Globus pallidus (tissue), 1 donor: Measurements from ENCODE around the gene BLMH.

Source experiments
- DNase-seq: peaks from one replicate; pipeline ENCODE4 v3.0.0-alpha.2; 2015; ENCODE audit warnings: low spot score

Gene BLMH

GRCh38 chr17:30304778-30305177 is 13.0 kb upstream of the BLMH start:
- DNase-seq: no peak

- DNase-seq: no peak
These were observed 10.5 kb upstream of the BLMH start for GRCh38 chr17:30302241-30302640.

DNA sequence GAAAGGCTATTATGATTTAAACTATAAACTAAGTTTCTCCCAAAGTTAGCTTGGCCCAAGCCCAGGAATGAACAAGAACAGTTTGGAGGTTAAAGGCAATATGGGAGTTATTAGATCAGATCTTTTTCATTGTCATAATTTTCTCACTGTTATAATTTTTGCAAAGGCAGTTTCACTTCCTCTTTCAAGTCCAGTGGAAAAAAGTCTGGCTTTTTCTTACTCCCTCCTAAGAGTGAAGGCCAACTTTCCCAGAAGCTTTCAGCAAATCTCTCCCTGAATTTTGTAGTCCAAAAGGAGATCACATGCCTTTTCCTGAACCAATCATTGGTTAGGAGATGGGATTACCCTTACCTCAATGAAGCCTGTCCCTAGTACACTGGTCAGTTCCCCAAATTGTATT is 9.1 kb upstream of the BLMH start:
- no peak for DNase-seq

- DNase-seq: no peak
These were observed 7.3 kb upstream of the BLMH start for GRCh38 chr17:30299000-30299399.

DNA sequence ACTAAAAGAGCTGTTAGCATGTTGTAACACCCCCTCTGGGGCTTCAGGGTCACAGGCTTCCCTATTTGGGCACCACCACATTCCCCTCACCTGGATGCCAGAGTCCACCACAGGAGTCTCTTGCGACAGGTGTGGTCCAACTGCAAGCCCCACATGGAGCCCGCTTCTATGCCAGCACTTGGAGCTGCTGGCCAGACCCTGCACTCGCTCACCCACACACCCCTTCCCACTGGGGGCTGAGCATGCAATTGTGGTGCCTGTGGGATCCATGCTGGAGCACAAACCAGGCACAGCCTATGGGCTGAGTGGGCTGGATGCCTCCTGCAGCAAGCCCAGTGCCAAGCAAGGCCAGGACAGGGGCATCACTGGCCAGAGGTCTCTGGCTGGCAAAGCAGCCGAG is 6.0 kb upstream of the BLMH start:
- DNase-seq: no peak

- DNase-seq: no peak
These were observed 4.8 kb upstream of the BLMH start for GRCh38 chr17:30296499-30297080.

DNA sequence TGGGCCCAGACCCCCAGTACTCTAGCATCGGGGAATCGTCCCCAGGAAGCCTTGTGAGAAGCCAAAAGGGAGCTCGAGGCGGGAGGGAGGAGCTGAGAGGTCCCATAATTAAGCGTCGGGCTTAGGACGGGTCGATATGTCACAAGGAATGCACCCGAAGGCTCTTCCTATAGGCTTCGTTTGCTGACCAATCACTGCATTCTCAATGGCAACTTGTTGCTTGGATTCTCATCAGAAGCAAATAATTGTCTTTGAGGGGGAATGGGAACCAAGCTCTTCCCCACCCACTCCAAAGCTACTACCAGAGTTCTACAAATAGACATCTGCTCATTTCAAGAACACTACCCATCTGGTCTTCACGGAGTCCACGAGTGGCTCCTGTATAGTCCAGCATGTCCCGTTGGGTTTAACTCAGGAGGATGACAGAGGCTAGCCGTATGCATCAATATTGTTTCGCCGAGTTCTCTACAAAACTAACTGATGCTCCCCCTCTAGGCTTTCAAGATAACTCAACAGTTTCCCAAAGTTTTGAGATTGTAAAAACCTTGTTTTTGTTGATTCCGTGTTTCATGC is 628 bp upstream of the BLMH start:
- DNase-seq: no peak

DNA sequence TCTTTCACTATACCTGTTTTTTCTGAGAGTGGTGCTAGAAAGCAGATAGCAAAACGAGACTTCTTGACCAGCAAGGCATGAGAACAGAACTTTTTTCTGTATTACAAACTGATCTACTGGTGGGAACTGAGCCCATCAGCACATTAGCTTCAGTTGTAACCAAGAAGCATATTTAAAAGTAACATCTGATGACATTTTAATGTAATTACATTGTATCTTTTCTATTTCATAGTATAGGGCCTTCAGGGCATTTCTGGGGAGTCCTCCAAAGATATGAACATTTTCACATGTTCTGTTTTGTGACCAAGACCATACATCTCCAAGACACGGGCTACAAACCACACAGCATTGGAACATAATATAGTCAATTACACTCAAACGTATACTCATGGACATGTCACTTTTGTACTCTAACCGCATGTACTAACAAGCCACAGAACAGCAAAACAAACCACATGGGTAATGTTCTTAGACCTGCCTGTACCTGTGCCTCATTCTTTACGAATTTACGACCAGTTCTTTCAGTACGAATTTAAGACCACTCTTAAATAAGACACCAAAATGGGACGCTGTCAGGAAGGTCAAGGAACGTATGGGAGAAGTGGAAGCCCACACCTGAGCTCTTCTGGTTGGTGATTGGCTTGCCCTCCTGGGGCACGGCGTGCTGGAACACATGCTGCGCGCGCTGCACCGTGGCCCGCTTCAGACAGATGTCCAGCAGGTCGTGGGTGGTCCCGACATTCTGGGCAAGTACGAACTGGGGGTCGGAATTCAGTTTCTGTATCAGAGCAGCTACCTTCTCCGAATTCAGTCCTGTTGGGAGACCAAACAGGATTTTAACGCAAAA is 825 bp downstream of the BLMH start:
- DNase-seq: no peak

GRCh38 chr17:30290077-30290476 is 1.7 kb downstream of the BLMH start:
- DNase-seq: no peak

GRCh38 chr17:30279156-30279555 is 12.6 kb downstream of the BLMH start:
- DNase-seq: no peak

DNA sequence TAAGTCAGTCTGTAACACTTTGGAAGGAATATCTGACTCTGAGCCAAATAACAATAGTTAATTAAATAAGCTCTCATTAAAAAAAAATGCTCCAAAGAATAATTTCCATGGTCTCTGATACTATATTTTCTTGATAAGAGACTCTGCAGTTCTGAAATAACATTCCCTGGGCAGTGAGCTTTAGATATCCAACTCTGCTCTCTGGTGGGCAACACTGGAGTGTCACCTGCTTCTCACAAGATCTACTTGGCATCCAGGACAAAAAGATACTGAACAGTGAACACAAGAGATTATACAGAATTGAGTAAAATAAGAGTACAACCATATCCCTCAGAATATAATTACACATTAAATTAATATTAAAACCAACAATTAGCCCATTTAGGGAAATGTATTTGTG is 13.7 kb downstream of the BLMH start:
- DNase-seq: peak; percentile 26

GRCh38 chr17:30275911-30276310 is 15.8 kb downstream of the BLMH start:
- no peak for DNase-seq

- no peak for DNase-seq
These were observed 16.9 kb downstream of the BLMH start for GRCh38 chr17:30274887-30275286.

DNA sequence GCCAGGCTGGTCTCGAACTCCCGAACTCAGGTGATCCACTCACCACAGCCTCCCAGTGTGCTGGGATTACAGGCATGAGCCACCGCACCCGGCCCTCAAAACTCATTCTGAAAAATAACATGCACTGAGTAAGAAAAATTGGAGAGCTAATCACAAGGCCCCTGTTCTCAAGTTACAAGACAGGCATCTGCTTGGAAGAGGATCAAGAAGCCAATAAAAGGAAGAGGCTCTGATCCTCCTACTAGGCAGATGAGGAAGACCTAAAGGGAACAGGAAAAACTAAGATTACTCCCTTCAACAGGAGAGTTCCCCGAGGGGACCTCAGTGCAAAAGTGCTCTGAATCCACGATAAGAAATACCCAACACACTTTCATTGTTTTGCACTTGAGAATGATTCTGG is 18.4 kb downstream of the BLMH start:
- no peak for DNase-seq

DNA sequence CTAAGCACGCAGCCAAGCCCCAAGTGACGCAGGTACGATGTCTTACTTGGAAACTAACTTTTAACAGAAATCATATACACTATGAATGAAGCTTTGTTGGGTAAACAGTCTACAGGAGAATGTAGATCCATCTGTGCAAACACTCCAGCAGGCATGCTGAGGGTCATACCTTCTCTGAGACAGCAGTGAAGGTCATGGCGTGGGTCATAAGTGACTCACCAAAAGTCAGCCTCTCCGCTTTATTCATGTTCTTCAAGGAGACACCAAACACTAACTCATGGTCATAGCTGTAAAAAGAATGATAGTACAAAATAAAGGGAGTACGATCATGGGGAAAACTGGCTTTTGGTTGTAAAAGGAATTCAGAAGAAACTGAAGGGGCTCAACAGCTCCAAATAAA is 20.6 kb downstream of the BLMH start:
- no peak for DNase-seq

DNA sequence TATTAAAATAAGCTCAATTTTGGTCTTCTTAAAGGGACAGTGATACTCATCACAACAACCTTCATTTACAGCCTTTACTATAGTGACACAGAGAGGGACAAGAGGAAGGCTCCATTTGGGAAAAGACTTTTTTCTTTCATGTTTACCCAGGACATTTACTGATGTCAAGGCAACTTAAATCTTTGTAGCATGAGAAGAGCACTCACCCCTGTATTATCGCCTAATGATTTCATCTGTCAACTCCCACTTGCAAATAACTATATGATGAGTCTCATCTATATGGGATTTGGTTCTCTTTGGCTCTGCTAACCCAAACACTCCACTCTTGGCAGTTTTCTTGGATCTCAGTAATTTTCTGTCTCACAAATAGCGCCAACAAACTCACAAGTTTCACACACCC is 24.1 kb downstream of the BLMH start:
- no peak for DNase-seq

DNA sequence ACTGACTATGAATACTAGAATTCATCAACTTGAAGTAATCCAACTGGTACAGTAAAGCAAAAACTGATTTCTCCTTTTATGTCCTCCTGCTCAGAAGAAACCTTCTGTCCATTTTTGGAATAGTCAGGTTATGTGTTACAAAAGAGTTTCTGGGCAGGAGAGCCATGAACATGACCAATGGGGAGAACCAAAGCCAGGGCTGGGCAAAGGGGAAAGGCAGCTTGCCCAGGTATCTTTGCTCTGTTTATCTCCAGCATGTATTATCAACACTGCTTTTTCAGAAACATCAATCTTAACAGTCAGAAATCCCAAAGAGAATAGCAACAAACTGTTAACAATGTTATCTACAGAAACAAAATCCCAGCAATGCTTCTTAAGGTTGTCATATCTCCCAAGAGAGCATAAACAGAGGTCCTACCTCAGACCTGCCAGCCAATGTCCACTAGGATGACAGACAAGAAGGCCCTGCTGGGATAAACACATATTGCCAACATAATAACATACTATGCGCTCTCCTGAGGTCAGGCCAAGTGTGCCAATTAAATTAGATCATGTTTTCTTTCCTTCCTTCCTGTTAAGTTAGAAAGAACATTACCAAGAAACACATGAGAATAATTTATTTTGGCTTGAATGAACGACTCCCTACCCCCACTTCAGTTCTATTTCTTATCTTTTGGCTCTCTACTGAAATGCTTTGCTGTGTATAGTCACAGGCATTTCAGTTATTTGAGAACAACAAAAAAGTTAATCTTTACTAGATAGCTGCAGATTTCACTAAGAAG is 28.0 kb downstream of the BLMH start:
- no peak for DNase-seq

GRCh38 chr17:30256756-30257506 is 34.8 kb downstream of the BLMH start:
- DNase-seq: no peak

DNA sequence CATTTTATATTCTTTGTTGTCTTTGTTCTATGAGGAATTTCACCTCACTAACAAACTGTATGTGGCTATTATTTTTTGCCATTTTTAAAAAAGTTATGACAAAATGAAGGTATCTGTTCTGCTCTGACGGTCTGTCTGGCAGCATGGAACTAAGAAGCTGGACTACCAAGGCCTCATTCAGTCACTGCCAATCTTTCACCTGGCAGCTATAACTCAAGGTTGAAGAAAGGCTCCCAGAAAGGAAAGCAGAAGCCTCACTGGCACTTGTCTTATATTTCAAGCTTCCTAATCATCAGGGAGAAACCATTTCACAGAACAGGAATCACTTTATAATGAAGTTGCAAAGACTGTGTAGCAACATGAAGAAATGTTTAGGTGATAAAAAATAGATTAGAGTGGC is 37.6 kb downstream of the BLMH start:
- DNase-seq: no peak

DNA sequence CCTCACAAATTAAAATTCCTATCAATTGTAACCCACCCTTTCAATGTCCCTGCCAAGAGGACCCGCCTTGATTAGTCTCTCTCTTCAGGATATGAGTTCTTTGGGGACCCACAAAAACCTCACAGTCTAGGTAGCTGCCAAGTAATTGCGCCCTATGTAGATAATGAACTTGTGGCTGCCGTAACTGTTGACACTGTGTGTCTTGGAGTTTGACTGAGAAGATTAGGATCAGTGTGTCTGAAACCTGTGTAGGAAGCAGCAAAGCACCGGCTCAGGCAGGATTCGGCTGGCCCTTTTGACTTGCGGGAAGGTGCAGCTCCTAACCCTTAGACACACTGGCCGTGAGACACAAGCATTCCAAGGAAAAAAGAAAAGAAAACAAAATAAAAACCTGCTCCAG is 38.4 kb downstream of the BLMH start:
- DNase-seq: no peak

DNA sequence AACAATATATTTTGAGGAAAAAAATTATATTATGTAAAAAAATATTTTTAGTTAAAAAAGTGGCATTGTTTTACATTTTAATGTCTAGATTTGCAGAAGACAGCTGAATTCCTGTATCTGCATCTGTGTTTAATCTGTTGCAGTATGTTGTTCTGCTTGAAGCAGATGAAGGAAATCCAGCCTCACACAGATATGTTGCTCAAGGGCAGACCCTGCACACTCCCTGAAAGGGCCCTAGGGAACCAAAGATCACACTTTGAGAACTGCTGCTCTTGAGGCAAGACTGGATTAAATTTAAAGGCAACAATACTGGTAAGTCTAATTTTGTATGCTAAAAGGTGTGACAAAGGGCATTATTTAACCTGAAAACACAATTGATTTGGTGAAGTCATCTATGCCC is 39.8 kb downstream of the BLMH start:
- no peak for DNase-seq

- no peak for DNase-seq
These were observed 42.3 kb downstream of the BLMH start for GRCh38 chr17:30249460-30249859.
